K562 (cell line): ENCODE measurements around the gene COX10.

Experiments
- CHD2 ChIP-seq: IDR thresholded peaks from 2 replicates; pipeline ENCODE4 v1.6.1; 2011; ENCODE audit warnings: low read depth, low read length
- CTCF ChIP-seq, 3 experiments: IDR thresholded peaks in 2 of 3; conservative IDR thresholded peaks in 1 of 3; 2 replicates each; pipeline ENCODE4 v1.5.1; 2011 to 2012; ENCODE audit warnings: low read length in 3 of 3, mild to moderate bottlenecking in 3 of 3, control low read depth in 2 of 3, improper control_type of control experiment in 1 of 3, inconsistent platforms in 1 of 3, low read depth in 1 of 3, mixed read lengths in 1 of 3, moderate library complexity in 1 of 3; ENCODE audit not compliant: insufficient read depth in 2 of 3
- ELF1 ChIP-seq: fragments of 200-800 bp; sonication (Bioruptor generic); IDR thresholded peaks from 2 replicates; pipeline ENCODE4 v1.6.1; 2016; ENCODE audit warnings: missing genetic modification characterization, missing compliant biosample characterization
- MXI1 ChIP-seq: IDR thresholded peaks from 2 replicates; pipeline ENCODE4 v1.6.1; 2011; ENCODE audit warnings: low read depth, mild to moderate bottlenecking, improper control_type of control experiment, low read length
- MYBL2 ChIP-seq, 2 experiments: fragments of 450-650 bp in 1 of 2; sonication (generic) in 1 of 2; formaldehyde crosslinking in 1 of 2; IDR thresholded peaks; 2 replicates each; pipeline versions ENCODE4 v1.6.1 to v1.8.1; 2017 to 2022; ENCODE audit warnings: borderline replicate concordance in 1 of 2, inconsistent platforms in 1 of 2, low read depth in 1 of 2, mild to moderate bottlenecking in 1 of 2, missing genetic modification reagents in 1 of 2, moderate library complexity in 1 of 2
- PHF8 ChIP-seq: fragments of 200-600 bp; sonication (generic); IDR thresholded peaks from 2 replicates; pipeline ENCODE4 v1.6.1; 2012; ENCODE audit warnings: mixed run types, mild to moderate bottlenecking, inconsistent platforms, low read length, moderate library complexity, borderline replicate concordance
- SLC30A9 ChIP-seq: fragments of 250-450 bp; sonication (Bioruptor Pico); IDR thresholded peaks from 2 replicates; pipeline ENCODE4 v1.8.0; 2022; ENCODE audit warnings: mild to moderate bottlenecking, moderate library complexity
- SMAD3 ChIP-seq: fragments of 450-650 bp; formaldehyde crosslinking; conservative IDR thresholded peaks from 2 replicates; pipeline ENCODE4 v1.4.0; 2020; ENCODE audit warnings: mild to moderate bottlenecking
- SP1 ChIP-seq: sonication (generic); formaldehyde crosslinking; IDR thresholded peaks from 2 replicates; pipeline ENCODE4 v1.8.1; 2022; ENCODE audit warnings: mild to moderate bottlenecking, missing genetic modification reagents
- TAF1 ChIP-seq: IDR thresholded peaks from 2 replicates; pipeline ENCODE4 v1.6.1; 2011; ENCODE audit warnings: mild to moderate bottlenecking, low read length, moderate library complexity; ENCODE audit not compliant: insufficient read depth, control insufficient read depth, severe bottlenecking; ENCODE audit errors: extremely low read depth
- TRIM28 ChIP-seq: fragments of 450-650 bp; IDR thresholded peaks from 2 replicates; pipeline ENCODE4 v1.6.1; 2017

GRCh38 chr17:14202388-14203166 is 133.3 kb downstream of the COX10 start:
- no peak for TF ChIP-seq SLC30A9
- no peak for TF ChIP-seq MXI1
- TF ChIP-seq ELF1 (tag): no peak
- no peak for TF ChIP-seq SMAD3 (CRISPR knock-in tag)
- TF ChIP-seq PHF8: no peak
- TF ChIP-seq CHD2: no peak
- no peak for TF ChIP-seq MYBL2 (IDR thresholded peaks at IDR 0.05; ENCODE audit: low read depth)
- TF ChIP-seq MYBL2 (CRISPR knock-in tag; IDR thresholded peaks at IDR 0.05; ENCODE audit: borderline replicate concordance): no peak
- TF ChIP-seq TRIM28: no peak
- no peak for TF ChIP-seq SP1 (CRISPR knock-in tag)
- no peak for TF ChIP-seq TAF1
- TF ChIP-seq CTCF (IDR thresholded peaks at IDR 0.05 in 2 of 3, conservative IDR thresholded peaks at IDR 0.05 in 1 of 3; ENCODE audit: insufficient read depth in 2 of 3, low read depth in 1 of 3, low read length in 3 of 3): no peak
